Activated CD4-positive, alpha-beta T cell treated with anti-CD3 and anti-CD28 coated beads, Interleukin-2, Interleukin-4, amounts not matched to agents 100 ng/mL and 50 ng/mL, durations not matched to agents 16 hours and 8 hours (primary cell): ENCODE data around the gene TYRP1.

Experiments
- DNase-seq: peaks from one replicate; pipeline ENCODE4 v3.0.0-alpha.2; 2020; ENCODE audit warnings: low spot score

The TYRP1 gene

GRCh38 chr9:12696931-12697622, 3.9 kb downstream of the TYRP1 start:
- DNase-seq = no peak

- no peak for DNase-seq
Observed at GRCh38 chr9:12697719-12698118, 4.5 kb downstream of the TYRP1 start.

GRCh38 chr9:12698266-12698665, 5.1 kb downstream of the TYRP1 start:
- no peak for DNase-seq

GRCh38 chr9:12698986-12699385, 5.8 kb downstream of the TYRP1 start:
- no peak for DNase-seq

GRCh38 chr9:12699529-12699928, 6.3 kb downstream of the TYRP1 start:
- no peak for DNase-seq

GRCh38 chr9:12701126-12701525, 7.9 kb downstream of the TYRP1 start:
- DNase-seq = no peak

- no peak for DNase-seq
Observed at GRCh38 chr9:12702160-12702758, 9.1 kb downstream of the TYRP1 start.

GRCh38 chr9:12703996-12704395, 10.8 kb downstream of the TYRP1 start:
- DNase-seq = no peak

GRCh38 chr9:12705738-12706391, 12.7 kb downstream of the TYRP1 start:
- no peak for DNase-seq

- no peak for DNase-seq
Observed at GRCh38 chr9:12708562-12709298, 15.5 kb downstream of the TYRP1 start.

GRCh38 chr9:12712532-12712931, 19.3 kb downstream of the TYRP1 start:
- no peak for DNase-seq

GRCh38 chr9:12715268-12715667, 22.1 kb downstream of the TYRP1 start:
- no peak for DNase-seq

GRCh38 chr9:12716823-12717600, 23.8 kb downstream of the TYRP1 start:
- no peak for DNase-seq

- no peak for DNase-seq
Observed at GRCh38 chr9:12717907-12718306, 24.7 kb downstream of the TYRP1 start.

GRCh38 chr9:12718482-12719026, 25.4 kb downstream of the TYRP1 start:
- no peak for DNase-seq

GRCh38 chr9:12719431-12719830, 26.2 kb downstream of the TYRP1 start:
- no peak for DNase-seq

- no peak for DNase-seq
Observed at GRCh38 chr9:12720551-12720950, 27.4 kb downstream of the TYRP1 start.

GRCh38 chr9:12722131-12722530, 28.9 kb downstream of the TYRP1 start:
- no peak for DNase-seq

GRCh38 chr9:12723409-12724028, 30.3 kb downstream of the TYRP1 start:
- DNase-seq = no peak

- no peak for DNase-seq
Observed at GRCh38 chr9:12726795-12727194, 33.6 kb downstream of the TYRP1 start.

GRCh38 chr9:12730198-12730597, 37.0 kb downstream of the TYRP1 start:
- DNase-seq = no peak
